Fibroblast of the aortic adventitia (primary cell): Measurements from ENCODE around the gene MIER2. TPM values are rescaled to one million over a fixed set of nuclear protein-coding genes. Genes with fewer than 3 reads are reported as not detected.

Experiments used
- DNase-seq: peaks from one replicate; pipeline ENCODE4 v3.0.0-alpha.2; 2010; ENCODE audit warnings: low read depth
- H3K4me3 ChIP-seq: 2 replicates; pipeline ENCODE4 v1.5.1; 2011; ENCODE audit warnings: low read depth, mild to moderate bottlenecking, control low read depth, low read length, moderate library complexity
- total RNA-seq: library from RNA; depleted of rRNA; stranded (reverse); fragments of >200 nt; gene quantifications from 2 replicates; pipeline ENCODE4 v1.2.3, GENCODE V29; 2012; ENCODE audit warnings: low replicate concordance
- TF ChIP-seq, protein P1 (sequence below): IDR thresholded peaks from 2 replicates; pipeline ENCODE4 v1.5.1; 2011; ENCODE audit warnings: mild to moderate bottlenecking, low read length, control low read depth, inconsistent platforms; ENCODE audit not compliant: insufficient read depth

MIER2 gene
- total RNA-seq, 1 donor = 13.2 TPM

DNA sequence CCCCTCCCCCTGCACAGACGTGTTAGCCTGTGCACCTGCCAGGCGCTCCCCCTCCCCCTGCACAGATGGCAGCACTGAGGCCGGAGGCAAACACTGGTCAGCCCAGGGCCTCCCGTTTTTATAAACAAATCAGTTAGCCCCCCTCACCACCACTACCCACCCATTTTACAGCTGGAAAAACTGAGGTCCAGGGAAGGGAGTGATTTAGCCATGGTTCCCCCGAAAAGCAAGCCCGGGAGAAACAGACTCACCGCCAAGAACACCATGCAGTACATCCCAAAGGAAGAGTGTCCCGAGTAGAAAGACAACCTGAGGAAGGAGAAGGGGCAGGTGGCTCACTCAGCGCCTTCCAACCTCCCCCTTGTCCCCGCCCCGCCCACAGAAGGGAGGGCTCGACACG lies 62.1 kb downstream of the MIER2 start:
- no peak overlapping the region for H3K4me3 ChIP-seq
- no peak for DNase-seq
- TF ChIP-seq, protein P1, sequence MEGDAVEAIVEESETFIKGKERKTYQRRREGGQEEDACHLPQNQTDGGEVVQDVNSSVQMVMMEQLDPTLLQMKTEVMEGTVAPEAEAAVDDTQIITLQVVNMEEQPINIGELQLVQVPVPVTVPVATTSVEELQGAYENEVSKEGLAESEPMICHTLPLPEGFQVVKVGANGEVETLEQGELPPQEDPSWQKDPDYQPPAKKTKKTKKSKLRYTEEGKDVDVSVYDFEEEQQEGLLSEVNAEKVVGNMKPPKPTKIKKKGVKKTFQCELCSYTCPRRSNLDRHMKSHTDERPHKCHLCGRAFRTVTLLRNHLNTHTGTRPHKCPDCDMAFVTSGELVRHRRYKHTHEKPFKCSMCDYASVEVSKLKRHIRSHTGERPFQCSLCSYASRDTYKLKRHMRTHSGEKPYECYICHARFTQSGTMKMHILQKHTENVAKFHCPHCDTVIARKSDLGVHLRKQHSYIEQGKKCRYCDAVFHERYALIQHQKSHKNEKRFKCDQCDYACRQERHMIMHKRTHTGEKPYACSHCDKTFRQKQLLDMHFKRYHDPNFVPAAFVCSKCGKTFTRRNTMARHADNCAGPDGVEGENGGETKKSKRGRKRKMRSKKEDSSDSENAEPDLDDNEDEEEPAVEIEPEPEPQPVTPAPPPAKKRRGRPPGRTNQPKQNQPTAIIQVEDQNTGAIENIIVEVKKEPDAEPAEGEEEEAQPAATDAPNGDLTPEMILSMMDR = no peak

DNA sequence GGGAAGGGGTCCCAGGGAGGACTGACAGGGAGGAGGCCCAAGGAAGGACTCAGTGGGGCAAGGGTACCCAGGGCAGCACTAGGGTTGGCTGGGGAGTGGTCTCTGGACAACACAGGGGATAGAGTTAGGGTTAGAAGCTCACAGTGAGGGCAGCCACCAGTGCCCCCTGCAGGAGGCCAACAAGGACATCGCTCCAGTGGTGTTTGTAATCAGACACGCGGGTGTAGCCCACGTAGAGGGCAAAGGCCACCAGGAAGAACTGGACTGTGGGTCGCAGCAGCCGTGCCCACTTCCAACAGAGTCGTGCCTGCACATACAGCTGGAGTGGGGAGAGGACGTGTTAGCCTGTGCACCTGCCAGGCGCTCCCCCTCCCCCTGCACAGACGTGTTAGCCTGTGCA lies 62.6 kb downstream of the MIER2 start:
- no peak for DNase-seq
- TF ChIP-seq, protein P1 = no peak
- H3K4me3 ChIP-seq = no peak overlapping the region

DNA sequence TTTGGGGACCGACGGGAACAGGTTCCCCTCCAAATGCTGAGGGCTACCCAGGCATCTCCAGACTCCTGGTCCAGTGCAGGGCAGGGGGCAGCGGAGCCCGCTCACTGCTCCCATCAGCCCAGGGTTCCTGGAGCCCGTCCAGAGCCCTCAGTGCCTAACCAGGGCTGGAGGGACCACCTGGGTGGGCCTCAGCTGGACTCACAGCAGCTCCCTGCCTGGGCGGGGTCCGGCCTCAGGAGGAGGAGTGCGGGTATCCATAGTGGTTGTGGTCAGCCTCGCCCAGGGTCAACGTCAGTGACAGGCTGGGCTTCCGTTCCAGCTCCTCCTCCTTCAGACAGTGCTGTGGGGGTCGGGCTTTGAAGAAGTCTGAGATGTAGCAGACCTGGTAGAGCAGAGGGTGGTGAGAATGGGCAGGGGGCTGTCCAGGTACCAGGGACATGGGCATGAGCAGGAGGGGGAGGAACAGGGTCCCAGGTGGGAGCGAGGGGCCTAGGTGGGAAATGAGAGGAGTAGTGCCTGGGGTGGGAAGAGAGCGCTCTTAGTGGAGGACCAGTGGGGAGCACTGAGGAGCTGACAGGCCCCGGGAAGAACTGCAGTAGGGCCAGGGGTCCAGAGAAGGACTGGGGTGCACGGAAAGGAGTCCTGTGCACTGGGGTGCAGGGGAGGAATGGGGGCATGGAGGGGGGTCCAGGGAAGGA lies 63.3 kb downstream of the MIER2 start:
- no peak overlapping the region for H3K4me3 ChIP-seq
- TF ChIP-seq, protein P1 = no peak
- no peak for DNase-seq

DNA sequence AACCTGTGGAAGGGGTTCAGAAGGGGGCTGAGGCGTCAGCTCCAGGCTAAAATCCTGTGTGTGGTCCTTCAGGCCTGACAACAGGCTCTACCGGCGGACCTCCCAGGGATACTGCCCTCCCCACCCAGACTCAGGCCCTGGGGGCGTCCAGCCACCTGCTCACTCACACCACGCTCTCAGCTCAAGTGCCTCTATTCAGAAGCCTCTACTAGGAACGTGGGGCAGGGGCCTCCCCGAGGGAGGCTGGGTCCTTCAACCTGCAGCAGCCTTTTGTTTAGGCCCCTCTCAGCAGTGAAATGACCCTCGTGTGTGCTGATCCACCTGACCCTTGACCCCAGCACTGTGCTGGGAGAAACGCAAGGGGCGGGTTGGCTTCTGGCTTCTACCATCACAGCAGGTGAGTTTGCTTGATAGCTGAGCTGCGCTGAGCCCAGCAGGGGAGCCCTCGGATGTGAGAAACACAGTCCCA lies 64.0 kb downstream of the MIER2 start:
- no peak overlapping the region for H3K4me3 ChIP-seq
- no peak for DNase-seq
- TF ChIP-seq, protein P1 = no peak

DNA sequence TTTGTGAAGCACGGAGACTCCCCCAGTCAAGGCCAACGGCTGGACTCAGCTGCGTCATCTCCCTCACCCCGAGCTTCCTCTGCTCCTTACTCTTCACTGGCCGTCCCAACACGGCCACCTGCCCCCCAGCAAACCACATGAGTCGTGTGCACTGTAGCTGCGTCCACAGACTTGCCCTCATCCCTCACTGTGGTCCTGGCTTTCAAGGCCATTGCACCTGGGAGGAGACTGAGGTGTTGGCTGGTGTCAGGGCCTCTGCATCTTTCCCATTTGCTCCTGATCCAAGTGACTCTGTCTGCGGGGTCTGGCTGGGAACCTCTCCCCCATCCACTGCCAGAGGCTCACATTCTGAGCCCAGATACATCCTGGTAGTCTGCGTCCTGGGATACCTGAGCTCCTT lies 64.9 kb downstream of the MIER2 start:
- H3K4me3 ChIP-seq = no peak overlapping the region
- TF ChIP-seq, protein P1 = no peak
- DNase-seq = no peak

DNA sequence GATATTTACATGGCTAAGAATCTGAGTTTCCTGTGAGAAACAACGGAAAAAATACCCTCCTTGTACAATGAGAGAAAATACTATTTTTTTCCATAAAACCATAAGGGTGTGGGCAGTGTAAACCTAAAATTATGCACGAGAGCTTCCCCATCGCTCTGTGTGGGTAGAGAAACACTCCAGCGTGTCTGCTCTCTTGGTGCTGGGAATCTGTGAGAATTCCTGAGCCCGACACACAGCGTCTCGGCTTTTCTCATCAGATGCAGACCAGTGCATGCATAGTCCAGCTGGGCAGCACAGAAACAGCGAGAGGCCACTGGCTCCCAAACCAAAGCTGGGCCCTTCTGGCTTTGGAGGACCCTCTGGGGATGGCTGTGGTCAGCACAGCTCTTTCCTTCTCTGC lies 65.4 kb downstream of the MIER2 start:
- DNase-seq = no peak
- no peak overlapping the region for H3K4me3 ChIP-seq
- TF ChIP-seq, protein P1 = no peak
